HG02623 (cell line): ENCODE results near the gene PIH1D2.
"Not testable (repeated sequence)": the region's sequence is repeated elsewhere in the genome, so short reads cannot be mapped to it uniquely, and the experiment has no call there.

Experiments
- ATAC-seq: cut with Tn5 transposase; IDR thresholded peaks from one replicate; pipeline ENCODE4 v1.9.1; 2021; ENCODE audit warnings: moderate library complexity; ENCODE audit not compliant: unreplicated experiment

Gene PIH1D2

DNA sequence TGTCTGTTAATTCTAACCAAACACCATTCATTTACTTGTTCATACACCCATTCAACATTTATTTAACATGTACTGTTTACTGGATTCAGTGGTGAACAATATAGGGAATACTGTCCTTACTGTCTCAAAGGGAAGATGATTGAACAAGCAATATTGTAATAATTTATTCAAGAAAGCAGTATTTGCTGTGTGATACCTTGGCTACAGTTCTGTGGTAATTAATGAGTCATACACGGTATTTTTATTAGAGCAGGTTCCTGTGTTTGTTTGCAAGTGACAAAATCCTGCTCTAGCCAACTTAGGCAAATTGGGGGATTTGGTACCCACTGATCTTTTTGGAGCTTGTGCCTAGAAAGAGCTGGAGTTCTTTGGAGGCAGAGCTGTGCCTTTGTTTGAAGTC, 15.7 kb downstream of the PIH1D2 start:
- ATAC-seq, result no peak

DNA sequence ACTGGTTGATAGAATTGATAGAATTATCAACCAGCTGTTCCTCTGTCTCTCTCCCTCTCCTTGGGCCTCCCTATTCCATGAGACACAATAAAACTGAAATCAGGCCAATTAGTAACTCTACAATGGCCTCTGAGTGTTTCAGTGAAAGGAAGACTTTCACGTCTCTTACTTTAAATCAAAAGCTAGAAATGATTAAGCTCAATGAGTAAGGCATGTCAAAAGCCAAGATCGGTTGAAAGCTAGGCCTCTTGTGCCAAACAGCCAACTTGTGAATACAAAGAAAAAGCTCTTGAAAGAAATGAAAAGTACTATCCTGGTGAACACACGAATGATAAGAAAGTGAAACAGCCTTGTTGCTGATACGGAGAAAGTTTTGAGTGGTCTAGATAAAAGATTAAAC, 16.6 kb downstream of the PIH1D2 start:
- ATAC-seq, result no peak

DNA sequence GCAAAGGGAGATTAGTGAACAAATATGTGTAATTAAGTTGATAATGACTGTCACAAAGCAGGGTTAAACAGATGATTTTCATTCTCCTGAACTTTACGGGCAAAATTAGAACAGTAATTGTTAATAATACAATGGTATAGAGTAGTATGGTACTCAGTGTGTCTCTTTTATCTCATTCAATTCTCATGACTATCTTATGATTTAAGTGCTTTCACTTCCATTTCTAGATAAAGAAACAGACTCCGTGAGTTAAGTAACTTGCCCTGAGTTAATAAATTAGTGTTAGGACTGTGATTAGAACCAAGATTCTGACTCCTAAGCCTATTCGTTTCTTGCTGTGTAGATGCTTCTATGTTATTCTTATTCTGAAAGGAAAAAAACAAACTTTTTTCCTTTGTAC, 22.0 kb downstream of the PIH1D2 start:
- no peak for ATAC-seq

DNA sequence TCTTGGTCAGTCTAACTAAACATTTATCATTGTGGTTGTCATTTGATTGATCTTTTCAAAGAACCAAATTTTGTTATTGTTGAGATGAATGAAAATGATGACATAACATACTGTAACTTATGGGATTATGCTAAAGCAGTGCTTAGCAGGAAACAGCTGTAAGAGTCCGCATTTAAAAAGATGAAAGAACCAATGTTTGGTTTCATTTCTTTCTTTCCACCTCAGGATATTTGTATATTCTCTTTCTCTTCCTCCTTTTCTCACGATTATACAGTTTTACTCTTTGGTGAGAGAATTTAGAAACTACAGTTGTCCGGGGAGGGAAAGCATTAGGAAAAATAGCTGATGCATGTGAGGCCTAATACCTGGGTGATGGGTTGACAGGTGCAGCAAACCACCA, 23.1 kb downstream of the PIH1D2 start:
- peak; percentile 88 for ATAC-seq

DNA sequence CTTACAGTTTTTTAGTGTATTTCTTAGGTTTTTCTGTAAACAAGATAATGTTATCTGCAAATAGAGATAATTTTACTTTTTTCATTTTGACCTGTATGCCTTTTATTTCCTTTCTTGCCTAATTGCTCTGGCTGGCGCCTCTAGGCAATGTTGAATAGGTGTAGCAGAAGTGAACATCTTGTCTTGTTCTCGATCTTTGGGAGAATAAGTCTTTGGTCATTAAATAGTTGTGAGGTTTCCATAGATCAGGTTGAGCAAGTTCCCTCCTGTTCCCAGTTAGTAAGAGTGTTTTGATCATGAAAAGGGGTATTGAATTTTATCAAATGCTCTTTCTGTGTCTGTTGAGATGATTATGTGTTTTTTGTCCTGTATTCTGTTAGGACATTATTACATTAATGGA, 24.0 kb downstream of the PIH1D2 start:
- no peak for ATAC-seq

DNA sequence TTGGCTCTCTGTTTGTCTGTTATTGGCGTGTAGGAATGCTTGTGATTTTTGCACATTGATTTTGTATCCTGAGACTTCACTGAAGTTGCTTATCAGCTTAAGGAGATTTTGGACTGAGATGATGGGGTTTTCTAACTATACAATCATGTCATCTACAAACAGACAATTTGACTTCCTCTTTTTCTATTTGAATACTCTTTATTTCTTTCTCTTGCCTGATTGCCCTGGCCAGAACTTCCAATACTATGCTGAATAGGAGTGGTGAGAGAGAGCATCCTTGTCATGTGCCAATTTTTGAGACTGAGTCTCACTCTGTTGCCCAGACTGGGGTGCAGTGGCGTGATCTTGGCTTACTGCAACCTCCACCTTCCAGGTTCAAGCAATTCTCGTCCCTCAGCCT, 25.6 kb downstream of the PIH1D2 start:
- not testable (repeated sequence) for ATAC-seq

DNA sequence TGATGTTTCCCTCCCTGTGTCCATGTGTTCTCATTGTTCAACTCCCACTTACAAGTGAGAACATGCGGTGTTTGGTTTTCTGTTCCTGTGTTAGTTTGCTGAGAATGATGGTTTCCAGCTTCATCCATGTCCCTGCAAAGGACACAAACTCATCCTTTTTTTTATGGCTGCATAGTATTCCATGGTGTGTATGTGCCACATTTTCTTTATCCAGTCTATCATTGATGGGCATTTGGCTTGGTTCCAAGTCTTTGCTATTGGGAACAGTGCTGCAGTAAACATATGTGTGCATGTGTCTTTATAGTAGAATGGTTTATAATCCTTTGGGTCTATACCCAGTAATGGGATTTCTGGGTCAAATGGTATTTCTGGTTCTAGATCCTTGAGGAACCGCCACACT, 27.2 kb downstream of the PIH1D2 start:
- ATAC-seq, result not testable (repeated sequence)

DNA sequence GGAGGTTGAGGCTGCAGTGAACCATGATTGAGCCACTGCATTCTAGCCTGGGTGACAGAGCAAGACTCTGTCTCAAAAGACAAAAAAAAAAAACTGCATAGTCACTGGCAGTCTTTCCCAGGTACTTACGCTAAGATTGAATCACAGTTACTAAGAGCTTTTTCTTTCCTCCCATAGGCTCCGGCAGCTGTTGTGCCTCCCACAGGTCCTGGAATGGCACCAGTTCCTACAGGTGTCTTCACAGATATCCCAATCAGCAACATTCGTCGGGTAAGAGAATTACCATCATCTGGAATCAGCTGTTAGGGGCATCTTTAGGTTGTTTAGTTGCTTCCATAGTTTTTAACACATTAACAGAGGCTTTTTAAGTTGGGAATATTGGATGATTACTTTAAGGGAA, 28.9 kb downstream of the PIH1D2 start:
- ATAC-seq, result no peak

DNA sequence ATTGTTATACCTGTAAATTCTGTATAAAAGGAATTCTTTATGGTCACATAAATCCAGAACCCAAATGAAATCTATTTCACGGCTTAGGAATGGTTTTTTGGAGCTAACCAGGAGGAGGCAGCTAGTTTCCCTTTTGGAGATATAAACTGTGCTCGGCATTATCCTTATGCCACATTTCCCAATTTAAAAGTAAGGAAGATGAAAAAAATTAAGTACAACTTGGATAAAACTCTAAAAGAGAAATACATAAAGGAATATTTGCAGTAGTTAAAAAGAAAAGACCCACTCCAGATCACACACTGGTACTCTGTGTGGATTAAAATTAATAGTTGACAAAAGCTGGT, 30.9 kb downstream of the PIH1D2 start:
- no peak for ATAC-seq

DNA sequence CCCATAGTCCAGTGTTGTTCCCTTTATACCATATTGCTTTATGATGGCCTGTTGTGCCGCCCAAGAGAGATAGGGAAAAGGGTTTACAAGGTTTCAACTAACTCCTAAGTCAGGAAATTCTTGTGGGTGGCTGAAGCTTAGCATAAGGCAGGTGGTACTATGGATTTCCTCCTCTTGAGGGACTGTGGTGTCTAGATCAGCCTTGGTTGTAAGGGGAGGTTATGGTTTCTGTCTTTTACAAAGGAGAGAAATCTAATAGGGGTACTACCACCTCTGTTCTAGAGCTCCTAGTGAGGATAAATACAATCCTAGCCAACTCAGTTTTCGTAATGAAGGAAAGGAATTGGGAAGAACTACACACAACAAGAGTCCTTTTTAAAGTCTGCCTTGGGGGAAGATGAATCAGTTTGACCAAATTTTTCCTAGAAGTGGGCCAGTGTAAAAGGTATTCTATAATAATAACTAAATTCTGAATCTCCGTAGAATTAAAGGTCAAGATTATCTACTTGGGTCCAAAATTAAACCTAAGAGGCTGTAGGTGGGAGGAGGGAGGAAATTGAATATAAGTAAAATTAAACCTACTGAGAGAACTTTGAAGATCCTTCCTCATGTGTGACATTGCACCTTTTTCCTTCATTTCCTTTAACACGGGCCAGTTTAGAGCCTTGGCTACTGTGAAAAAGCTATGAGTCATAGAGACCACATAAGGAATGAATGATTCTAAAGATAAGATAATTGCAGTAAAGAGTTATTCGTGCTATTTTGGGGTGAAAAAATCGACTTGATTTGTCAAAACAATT, 31.5 kb downstream of the PIH1D2 start:
- no peak for ATAC-seq

DNA sequence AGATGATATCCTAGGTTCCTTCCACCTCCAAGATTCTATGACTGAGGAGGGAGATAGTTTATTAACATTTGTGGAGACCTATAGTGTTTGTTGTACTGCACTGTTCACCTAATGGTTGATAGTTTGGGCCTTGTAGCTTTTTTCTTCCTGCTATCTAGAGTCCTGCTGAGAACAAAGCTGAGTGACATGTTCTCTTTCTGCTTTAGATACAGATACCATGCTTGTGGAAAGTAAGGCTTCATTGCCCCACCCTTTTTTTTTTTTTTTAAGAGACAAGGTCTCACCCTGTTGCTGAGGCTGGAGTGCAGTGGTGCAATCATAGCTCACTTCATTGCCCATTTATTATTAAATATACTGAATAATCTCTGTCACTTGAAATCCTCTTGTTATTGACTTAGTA, 36.3 kb downstream of the PIH1D2 start:
- no peak for ATAC-seq

DNA sequence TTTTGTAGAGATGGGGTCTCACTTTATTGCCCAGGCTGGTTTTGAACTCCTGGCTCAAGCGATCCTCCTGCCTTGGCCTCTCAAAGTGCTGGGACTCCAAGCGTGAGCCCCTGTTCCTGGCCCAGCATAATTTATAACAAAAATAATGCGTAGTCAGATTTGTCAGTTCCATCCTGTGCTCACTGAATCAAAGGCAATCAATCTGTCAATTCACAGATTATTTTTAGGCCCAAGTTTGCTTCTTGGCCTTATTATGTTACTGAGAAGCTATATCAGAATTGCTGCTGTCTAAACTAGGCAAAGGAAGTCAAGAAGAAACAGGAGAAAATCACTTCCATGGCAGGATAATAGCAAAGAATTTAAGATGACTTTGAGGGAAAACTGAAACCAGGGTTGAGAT, 39.9 kb downstream of the PIH1D2 start:
- ATAC-seq, result no peak

DNA sequence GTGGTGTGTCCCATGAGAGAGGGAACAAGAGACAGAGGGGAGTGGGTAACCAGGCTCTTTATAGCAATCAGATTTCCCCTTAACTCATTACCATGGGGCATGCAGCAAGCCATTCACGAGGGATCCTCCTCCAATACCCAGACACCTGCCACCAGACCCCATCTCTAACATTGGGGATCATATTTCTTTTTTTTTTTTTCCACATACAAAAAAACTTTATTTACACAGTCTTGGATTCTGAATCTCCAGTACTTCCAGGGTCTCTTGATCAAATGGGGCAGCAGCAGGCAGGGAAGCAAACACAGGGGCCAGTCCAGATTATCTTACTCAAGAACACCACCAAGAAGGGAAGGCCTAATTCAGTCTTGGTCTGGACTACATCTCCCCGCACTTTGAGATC, 44.4 kb downstream of the PIH1D2 start:
- no peak for ATAC-seq

DNA sequence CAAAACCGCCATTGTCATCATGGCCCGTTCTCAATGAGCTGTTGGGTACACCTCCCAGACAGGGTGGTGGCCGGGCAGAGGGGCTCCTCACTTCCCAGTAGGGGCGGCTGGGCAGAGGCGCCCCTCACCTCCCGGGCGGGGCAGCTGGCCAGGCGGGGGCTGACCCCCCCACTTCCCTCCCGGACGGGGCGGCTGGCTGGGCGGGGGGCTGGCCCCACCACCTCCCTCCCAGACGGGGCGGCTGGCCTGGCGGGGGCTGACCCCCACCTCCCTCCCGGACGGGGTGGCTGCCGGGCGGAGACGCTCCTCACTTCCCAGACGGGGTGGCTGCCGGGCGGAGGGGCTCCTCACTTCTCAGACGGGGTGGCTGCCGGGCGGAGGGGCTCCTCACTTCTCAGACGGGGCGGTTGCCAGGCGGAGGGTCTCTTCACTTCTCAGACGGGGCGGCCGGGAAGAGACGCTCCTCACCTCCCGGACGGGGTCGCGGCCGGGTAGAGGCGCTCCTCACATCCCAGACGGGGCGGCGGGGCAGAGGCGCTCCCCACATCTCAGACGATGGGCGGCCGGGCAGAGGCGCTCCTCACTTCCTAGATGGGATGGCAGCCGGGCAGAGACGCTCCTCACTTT, 46.9 kb downstream of the PIH1D2 start:
- ATAC-seq, result not testable (repeated sequence)

DNA sequence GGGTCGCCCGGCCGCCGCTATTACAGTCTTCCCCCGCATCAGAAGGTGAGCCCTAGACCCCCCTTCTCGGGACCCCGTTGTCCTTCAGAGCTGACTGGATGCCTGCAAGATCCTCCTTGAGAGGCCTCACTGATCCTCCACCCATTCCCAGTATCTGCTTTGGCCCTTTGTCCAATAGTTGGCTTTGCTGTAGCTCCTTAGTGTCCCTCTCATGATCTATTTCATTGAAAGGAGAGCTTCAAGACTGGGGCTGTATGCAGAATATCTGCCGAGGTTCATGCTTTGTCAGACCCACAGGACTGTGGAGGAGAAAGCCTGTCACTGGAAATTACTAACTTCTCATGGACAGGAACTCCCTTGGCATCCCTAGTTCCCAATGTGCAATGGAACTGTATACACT, 48.1 kb downstream of the PIH1D2 start:
- no peak for ATAC-seq

DNA sequence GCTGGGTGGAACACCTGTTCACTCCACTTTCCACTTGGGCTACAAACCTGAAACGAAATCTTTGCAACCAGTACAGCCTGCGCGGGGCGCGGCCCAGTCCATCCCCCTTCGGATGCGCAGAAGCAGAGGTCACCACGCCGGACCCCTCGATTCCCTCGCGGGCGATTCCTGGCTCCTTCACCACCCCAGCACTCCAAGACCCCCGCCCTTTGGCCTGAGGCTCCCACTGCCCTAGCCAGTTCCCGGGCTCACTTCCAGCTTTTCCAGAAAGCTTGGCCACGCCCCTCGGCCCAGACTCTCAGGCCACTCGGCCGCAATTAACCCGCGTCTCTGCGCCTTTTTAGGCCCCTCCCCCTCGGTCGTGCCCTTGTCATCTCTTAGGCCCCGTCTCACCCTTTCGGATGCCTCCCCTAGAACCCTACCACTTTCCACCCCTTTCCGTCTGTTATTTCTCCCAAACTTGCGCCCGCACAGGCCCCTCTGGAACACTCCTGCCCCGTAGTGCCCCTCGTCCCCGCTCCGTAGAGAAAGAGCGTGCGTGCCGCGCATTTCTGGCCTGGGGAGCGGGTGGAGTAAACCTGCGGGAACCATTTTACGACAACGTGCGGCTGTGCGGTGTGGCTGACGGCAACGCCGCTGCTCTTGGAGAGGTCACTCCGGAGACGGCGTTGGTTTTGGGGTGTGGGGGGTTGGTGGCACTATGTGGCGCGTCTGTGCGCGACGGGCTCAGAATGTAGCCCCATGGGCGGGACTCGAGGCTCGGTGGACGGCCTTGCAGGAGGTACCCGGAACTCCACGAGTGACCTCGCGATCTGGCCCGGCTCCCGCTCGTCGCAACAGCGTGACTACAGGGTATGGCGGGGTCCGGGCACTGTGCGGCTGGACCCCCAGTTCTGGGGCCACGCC, 48.8 kb downstream of the PIH1D2 start, which contains the start of gene DLAT:
DLAT (plus strand) TSS at position 636 of the 906 bp plus-strand sequence; CDS start at position 701, 65 bp downstream.
- peak; percentile 62 for ATAC-seq

DNA sequence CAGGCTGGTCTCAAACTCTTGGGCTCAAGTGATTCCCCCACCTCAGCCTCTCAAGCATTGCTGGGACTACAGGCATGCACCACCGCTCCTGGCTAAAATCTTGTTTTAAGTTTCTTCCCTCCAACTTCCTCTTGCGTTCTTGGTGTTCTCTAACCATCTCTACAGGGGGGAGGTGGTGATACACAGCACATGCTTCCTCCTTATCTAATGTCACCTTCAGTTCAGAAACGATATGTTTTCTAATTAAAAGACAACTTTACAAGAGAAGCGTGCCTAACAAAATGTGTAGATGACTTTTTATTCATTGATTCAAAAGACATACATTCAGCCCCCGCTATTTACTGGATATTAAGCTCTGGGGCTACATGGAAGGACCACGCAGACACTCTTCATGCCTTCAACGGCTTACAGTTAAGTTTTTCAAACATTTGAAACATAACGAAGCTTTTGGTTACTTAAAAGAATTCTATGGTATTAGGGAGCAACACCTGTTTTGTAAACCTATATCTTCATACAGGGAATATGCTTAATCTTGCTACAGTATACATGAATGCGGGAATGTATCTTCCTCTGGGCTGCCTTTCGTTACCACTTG, 49.5 kb downstream of the PIH1D2 start:
- ATAC-seq, result no peak

DNA sequence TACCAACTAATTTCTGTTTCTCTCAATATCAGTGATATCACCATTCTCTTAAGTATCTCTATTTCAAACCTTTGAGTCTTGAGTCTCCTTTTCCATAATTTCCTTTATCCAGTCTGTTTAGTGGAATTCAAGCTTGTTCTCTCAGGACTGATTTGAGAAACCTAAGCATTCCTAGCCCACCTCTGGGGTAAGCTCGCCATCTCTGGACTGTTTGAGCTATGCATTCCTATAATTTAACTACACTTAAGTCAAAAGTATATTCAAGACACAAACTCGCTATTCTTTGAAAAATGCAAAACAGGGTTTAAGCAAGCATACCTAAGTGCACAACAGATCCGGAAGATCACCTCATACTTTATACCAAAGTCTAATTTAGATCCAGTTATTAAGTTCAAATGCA, 50.7 kb downstream of the PIH1D2 start:
- no peak for ATAC-seq

DNA sequence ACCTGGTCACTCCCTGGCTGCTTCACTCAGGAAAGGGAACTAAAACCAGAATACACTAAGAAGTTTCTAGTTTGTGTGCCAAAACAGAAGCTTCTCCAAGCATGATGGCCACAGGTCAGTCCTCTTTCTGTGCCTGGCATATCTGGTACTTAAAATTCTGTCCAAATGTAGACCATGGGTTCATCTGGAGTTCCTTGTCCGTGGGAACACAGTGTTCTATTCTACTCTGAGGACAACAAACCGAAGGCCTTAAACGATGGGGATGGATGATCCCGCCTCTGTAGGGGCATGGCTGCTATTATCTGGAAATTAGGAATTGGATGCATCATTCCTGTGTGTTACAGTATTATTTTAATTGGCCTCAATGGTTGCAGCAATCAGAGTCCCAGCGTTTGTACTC, 54.8 kb downstream of the PIH1D2 start:
- ATAC-seq, result no peak
